Measurements from ENCODE around the gene TSPAN4.

The TSPAN4 gene

GRCh38 chr11:850775-851763 is 8.4 kb downstream of the TSPAN4 start:
- H3K9me3 ChIP-seq (ENCODE audit: insufficient read depth, low read length), result no peaks in the 10 kb centered on the region
- H3K4me1 ChIP-seq (ENCODE audit: low read length), result peaks cover 10% of the 10 kb centered on the region
- no peak overlapping the region for H3K4me2 ChIP-seq (ENCODE audit: low read length)
- TF ChIP-seq CTCF (IDR thresholded peaks at IDR 0.05; ENCODE audit: low read depth, low read length) (peak; percentile 28; the same call in 1 of the 2 replicates), EZH2phosphoT487 (IDR thresholded peaks at IDR 0.05; ENCODE audit: low read depth) (no peak)
- H2AFZ ChIP-seq (ENCODE audit: low read depth, low read length), result no peak overlapping the region
- no peaks in the 10 kb centered on the region; the same call in 1 of the 2 replicates for H3K27me3 ChIP-seq (ENCODE audit: low read depth, low read length)
- H3K36me3 ChIP-seq (replicated peaks; ENCODE audit: low read depth, low read length), result no peaks in the 10 kb centered on the region
- no peak overlapping the region for H3K4me3 ChIP-seq (ENCODE audit: low read length)
- H4K20me1 ChIP-seq (ENCODE audit: insufficient read depth, low read length), result no peaks in the 10 kb centered on the region
- no peaks in the 10 kb centered on the region for H3K79me2 ChIP-seq (ENCODE audit: low read length)
- no peak overlapping the region for H3K9ac ChIP-seq (ENCODE audit: low read length)
- no peak overlapping the region for H3K27ac ChIP-seq (ENCODE audit: low read length)

GRCh38 chr11:852762-853161 is 10.1 kb downstream of the TSPAN4 start:
- H3K27ac ChIP-seq (ENCODE audit: low read length), result no peak overlapping the region
- H3K4me3 ChIP-seq (ENCODE audit: low read length), result no peak overlapping the region
- H3K36me3 ChIP-seq (replicated peaks; ENCODE audit: low read depth, low read length), result no peaks in the 10 kb centered on the region
- H3K9me3 ChIP-seq (ENCODE audit: insufficient read depth, low read length), result no peaks in the 10 kb centered on the region
- no peak overlapping the region for H3K9ac ChIP-seq (ENCODE audit: low read length)
- no peak overlapping the region for H3K4me2 ChIP-seq (ENCODE audit: low read length)
- H3K79me2 ChIP-seq (ENCODE audit: low read length), result no peaks in the 10 kb centered on the region
- H4K20me1 ChIP-seq (ENCODE audit: insufficient read depth, low read length), result no peaks in the 10 kb centered on the region
- peaks cover 10% of the 10 kb centered on the region for H3K4me1 ChIP-seq (ENCODE audit: low read length)
- no peak for TF ChIP-seq CTCF (IDR thresholded peaks at IDR 0.05; ENCODE audit: low read depth, low read length)
- no peak overlapping the region for H2AFZ ChIP-seq (ENCODE audit: low read depth, low read length)
- H3K27me3 ChIP-seq (ENCODE audit: low read depth, low read length), result no peaks in the 10 kb centered on the region

GRCh38 chr11:853682-854448 is 11.2 kb downstream of the TSPAN4 start:
- H3K4me2 ChIP-seq (ENCODE audit: low read length), result no peak overlapping the region
- no peak overlapping the region for H3K27ac ChIP-seq (ENCODE audit: low read length)
- H3K79me2 ChIP-seq (ENCODE audit: low read length), result no peaks in the 10 kb centered on the region
- H3K36me3 ChIP-seq (replicated peaks; ENCODE audit: low read depth, low read length), result no peaks in the 10 kb centered on the region
- TF ChIP-seq EZH2phosphoT487 (IDR thresholded peaks at IDR 0.05; ENCODE audit: low read depth) (no peak), CTCF (IDR thresholded peaks at IDR 0.05; ENCODE audit: low read depth, low read length) (no peak)
- H2AFZ ChIP-seq (ENCODE audit: low read depth, low read length), result no peak overlapping the region
- H3K9ac ChIP-seq (ENCODE audit: low read length), result no peak overlapping the region
- H4K20me1 ChIP-seq (ENCODE audit: insufficient read depth, low read length), result no peaks in the 10 kb centered on the region
- peaks cover 5% of the 10 kb centered on the region for H3K4me1 ChIP-seq (ENCODE audit: low read length)
- no peak overlapping the region for H3K4me3 ChIP-seq (ENCODE audit: low read length)
- H3K27me3 ChIP-seq (ENCODE audit: low read depth, low read length), result no peaks in the 10 kb centered on the region
- H3K9me3 ChIP-seq (ENCODE audit: insufficient read depth, low read length), result no peaks in the 10 kb centered on the region
